Right lobe of liver (tissue), 6 donors: ENCODE data around the gene RNF217. TPM values are rescaled to one million over a fixed set of nuclear protein-coding genes. Genes with fewer than 3 reads are reported as not detected.

Experiments used
- ATAC-seq, 4 donors: fragments of 200-7000 bp; cut with Tn5 transposase; one replicate each; pipeline ENCODE4 v1.9.1; 2020; ENCODE audit warnings: mild to moderate bottlenecking in 4 of 4, moderate library complexity in 4 of 4
- DNase-seq, 3 donors: peaks; one replicate each; pipeline ENCODE4 v3.0.0-alpha.2; 2020
- H3K27ac ChIP-seq, 3 donors: fragments of 200-600 bp; one replicate each; pipeline ENCODE4 v1.8.0; 2022
- H3K27me3 ChIP-seq, 2 donors: fragments of 200-600 bp; one replicate each; pipeline ENCODE4 v1.8.0; 2022
- H3K36me3 ChIP-seq, 4 donors: fragments of 200-600 bp; sonication (generic) in 1 of 4; one replicate each; pipeline versions ENCODE4 v1.5.1 to v1.8.0; 2017 to 2022; ENCODE audit warnings: control low read depth in 1 of 4
- H3K4me1 ChIP-seq, 4 donors: fragments of 200-600 bp; sonication (generic) in 1 of 4; one replicate each; pipeline versions ENCODE4 v1.5.1 to v1.8.0; 2017 to 2022; ENCODE audit warnings: control low read depth in 1 of 4
- H3K4me3 ChIP-seq, 3 donors: fragments of 200-600 bp; one replicate each; pipeline ENCODE4 v1.8.0; 2022
- H3K9me3 ChIP-seq, 4 donors: fragments of 200-600 bp; sonication (generic) in 1 of 4; one replicate each; pipeline versions ENCODE4 v1.5.1 to v1.8.0; 2017 to 2022; ENCODE audit warnings: control low read depth in 1 of 4
- CTCF ChIP-seq, 4 donors: fragments of 200-600 bp in 3 of 4; fragments of 450-650 bp in 1 of 4; IDR thresholded peaks; one replicate each; pipeline versions ENCODE4 v1.5.1 to v1.8.0; 2016 to 2022; ENCODE audit warnings: antibody characterized with exemption in 4 of 4, mild to moderate bottlenecking in 2 of 4
- POLR2A ChIP-seq: fragments of 450-650 bp; IDR thresholded peaks from one replicate; pipeline ENCODE4 v1.6.1; 2017; ENCODE audit warnings: antibody characterized with exemption, mild to moderate bottlenecking
- WGBS: methylation state at CpG from one replicate; pipeline ENCODE4 v1.1.6; 2018; ENCODE audit warnings: low coverage, low lambda C conversion rate; ENCODE audit not compliant: insufficient coverage; ENCODE audit errors: missing lambda C conversion rate; 5-methylcytosine and 5-hydroxymethylcytosine counted together
- intact Hi-C, 2 donors: fragments of 100-400 bp; cut with DNase I; formaldehyde crosslinking; loops; one replicate each; pipeline versions ENCODE4 v1.11.2 to v1.14.1; 2022
- total RNA-seq, 6 experiments: library from RNA; depleted of rRNA in 2 of 6; stranded (reverse); fragments of >200 nt in 2 of 6; fragmentation: NEBNext Ultra II Directional in 3 of 6; extraction: Animal tissue kit (Norgen Biotek cat#: 25700) in 3 of 6; gene quantifications; one replicate each; pipeline versions ENCODE4 v1.1.0 to v1.2.4, GENCODE V29; 2016 to 2023
- donor health status: DM: no; HTN: yes; CAD: no.
- donor health status: DM: no; HTN: no; CAD: no.
- donor health status: DM: no; HTN: no; CAD: no.
- donor health status: DM: no; HTN: yes; CAD: no.
- donor health status: DM: no; HTN: yes; CAD: no.

The RNF217 gene
- total RNA-seq, 6 experiments from 2014 or later: 9.8 to 20.7 (median 14.3) TPM

- no peaks in the 10 kb centered on the region for H3K27me3 ChIP-seq
- intact Hi-C loops: no loop called here
- H3K4me3 ChIP-seq: no peak overlapping the region
- peaks cover 0 to 21% (median 3%) of the 10 kb centered on the region in 4 donors for H3K4me1 ChIP-seq
- ATAC-seq (no peak), DNase-seq (no peak)
- TF ChIP-seq POLR2A (no peak), CTCF (IDR thresholded peaks at IDR 0.05) (no peak)
- H3K27ac ChIP-seq: no peak overlapping the region
- no peaks in the 10 kb centered on the region for H3K36me3 ChIP-seq
- no peaks in the 10 kb centered on the region for H3K9me3 ChIP-seq
- 95% methylated on average over 8 of the region's 8 CpGs for WGBS
Measured at GRCh38 chr6:124997196-124997875, 35.1 kb downstream of the RNF217 start.

DNA sequence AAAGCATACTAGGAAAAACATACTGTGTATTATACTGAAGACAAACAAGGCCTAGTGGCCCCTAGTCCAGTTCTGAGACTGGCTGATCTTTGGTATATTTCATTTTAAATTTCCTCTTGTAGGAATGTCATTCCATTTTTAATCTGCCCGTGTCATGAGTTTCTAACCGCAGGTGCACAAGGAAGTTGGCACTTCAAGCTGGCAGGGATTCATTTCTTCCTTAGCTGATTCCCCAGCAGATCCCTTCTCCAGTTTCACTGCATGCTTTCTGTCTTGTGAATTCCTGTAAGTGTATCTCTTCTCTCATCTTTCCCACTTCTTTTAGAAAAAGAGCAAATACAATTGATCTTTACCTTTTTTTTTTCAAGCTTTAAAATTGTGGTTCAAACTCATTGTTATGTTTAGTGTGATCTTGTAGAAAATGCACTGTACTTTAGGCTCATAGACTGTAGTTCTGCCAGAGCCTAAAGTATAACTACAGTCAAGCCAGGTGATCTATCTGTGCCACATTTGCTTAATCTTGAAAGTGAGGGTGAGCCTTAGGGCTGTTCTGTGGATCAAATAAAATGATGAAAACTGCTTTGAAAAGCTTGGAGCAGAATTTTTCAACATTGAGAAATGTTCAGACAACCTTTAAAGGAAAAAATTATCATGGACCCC, 37.0 kb downstream of the RNF217 start:
- TF ChIP-seq CTCF (IDR thresholded peaks at IDR 0.05) (no peak), POLR2A (no peak)
- ATAC-seq (peak in 3 of 4 donors; percentile 18 to 61 (median 35)), DNase-seq (no peak)
- H3K27ac ChIP-seq: no peak overlapping the region
- no peaks in the 10 kb centered on the region for H3K27me3 ChIP-seq
- no peaks in the 10 kb centered on the region for H3K9me3 ChIP-seq
- intact Hi-C loops: no loop called here
- no peak overlapping the region for H3K4me3 ChIP-seq
- H3K4me1 ChIP-seq: peaks cover 0 to 11% (median 3%) of the 10 kb centered on the region in 4 donors
- no peaks in the 10 kb centered on the region for H3K36me3 ChIP-seq
- WGBS: 13% methylated on average over 2 of the region's 2 CpGs

GRCh38 chr6:125001684-125002405, 39.6 kb downstream of the RNF217 start:
- peak in 3 of 4 donors; percentile 17 to 40 (median 26) for ATAC-seq
- Histone ChIP-seq H3K4me1 (peaks cover 0 to 13% (median 0%) of the 10 kb centered on the region in 4 donors), H3K27me3 (no peaks in the 10 kb centered on the region), H3K9me3 (no peaks in the 10 kb centered on the region), H3K27ac (no peak overlapping the region), H3K4me3 (peak overlapping the region in 1 of 3 donors; percentile 3), H3K36me3 (no peaks in the 10 kb centered on the region)
- TF ChIP-seq POLR2A (no peak), CTCF (IDR thresholded peaks at IDR 0.05) (no peak)
- no peak for DNase-seq
- 47% methylated on average over 1 of the region's 4 CpGs for WGBS
- intact Hi-C loops: no loop called here

- ATAC-seq (peak in 1 of 4 donors; percentile 12), DNase-seq (no peak)
- H3K4me3 ChIP-seq: peak overlapping the region in 1 of 3 donors; percentile 3
- no peak overlapping the region for H3K27ac ChIP-seq
- no peaks in the 10 kb centered on the region for H3K36me3 ChIP-seq
- peaks cover 0 to 13% (median 0%) of the 10 kb centered on the region in 4 donors for H3K4me1 ChIP-seq
- no peaks in the 10 kb centered on the region for H3K9me3 ChIP-seq
- no peaks in the 10 kb centered on the region for H3K27me3 ChIP-seq
- TF ChIP-seq CTCF (IDR thresholded peaks at IDR 0.05) (no peak), POLR2A (no peak)
- 55% methylated on average over 8 of the region's 8 CpGs for WGBS
- intact Hi-C loops: no loop called here
Measured at GRCh38 chr6:125002406-125002741, 40.1 kb downstream of the RNF217 start.
